ENCODE data around the gene VSIR. TPM values are rescaled to one million over a fixed set of nuclear protein-coding genes. Genes with fewer than 3 reads are reported as not detected.

Gene VSIR
- total RNA-seq, 1 donor from 2014 or later, result 2.9 TPM

DNA sequence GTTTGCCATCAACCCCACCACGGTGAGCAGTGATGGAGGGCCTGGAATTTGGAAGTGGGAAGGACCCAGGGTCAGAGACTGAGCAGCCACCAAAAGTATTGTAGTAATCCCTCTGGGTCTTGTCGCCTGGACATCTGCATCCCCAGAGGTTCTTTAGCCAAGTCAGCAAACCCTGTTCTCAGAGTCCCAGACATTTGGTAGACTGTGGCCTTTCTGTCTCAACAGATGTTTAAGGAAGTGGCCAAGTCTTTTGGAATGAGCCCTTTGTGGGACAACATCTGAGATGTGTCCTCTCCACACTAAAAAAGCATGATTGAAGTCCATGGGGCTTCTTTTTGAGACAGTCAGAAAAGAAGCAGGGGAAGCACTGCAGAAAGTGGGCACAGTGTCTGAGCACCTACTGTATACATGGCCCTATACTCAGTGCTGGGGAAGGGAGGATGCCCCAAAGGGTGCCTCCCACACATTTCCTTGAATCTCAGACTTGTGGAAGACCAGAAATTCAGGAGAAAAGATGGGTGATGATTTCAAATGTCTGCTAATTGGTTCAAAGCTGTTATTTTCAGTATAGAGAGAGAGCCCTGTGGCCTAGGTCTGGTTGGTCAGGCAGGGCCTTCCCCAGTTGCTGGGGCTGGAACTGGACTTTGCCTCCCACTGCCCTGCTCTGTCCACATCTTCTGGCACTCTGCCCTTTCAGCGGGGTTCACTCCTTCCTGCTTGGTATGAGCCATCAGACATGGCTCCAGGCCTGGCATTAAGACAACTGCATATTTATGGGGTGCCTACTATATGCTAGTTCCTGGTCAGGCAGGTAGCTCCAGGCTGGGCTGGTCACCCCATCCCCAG lies 26.5 kb upstream of the VSIR start:
- Histone ChIP-seq H4K20me1 (ENCODE audit: insufficient read depth, low read length) (no peaks in the 10 kb centered on the region), H3K27ac (ENCODE audit: low read depth, low read length) (no peak overlapping the region), H3K79me2 (ENCODE audit: insufficient read depth, low read length) (no peaks in the 10 kb centered on the region), H2AFZ (ENCODE audit: low read depth, low read length) (no peak overlapping the region), H3K4me1 (ENCODE audit: insufficient read depth, low read length) (no peaks in the 10 kb centered on the region), H3K27me3 (ENCODE audit: insufficient read depth, low read length) (peaks cover 8% of the 10 kb centered on the region), H3K4me3 (ENCODE audit: insufficient read depth, low read depth, low read length) (no peak overlapping the region), H3K9ac (ENCODE audit: low read length) (no peak overlapping the region), H3K4me2 (ENCODE audit: low read length) (no peak overlapping the region), H3K9me3 (ENCODE audit: insufficient read depth, low read depth, low read length) (no peaks in the 10 kb centered on the region), H3K36me3 (ENCODE audit: insufficient read depth, low read length) (no peaks in the 10 kb centered on the region)
- DNase-seq (ENCODE audit: low read depth) (no peak), FAIRE-seq (no peak)
- peaks cover 41% of the 10 kb centered on the region for H3K27me3 Mint-ChIP-seq (ENCODE audit: low read depth, unreplicated experiment)
- no peaks in the 10 kb centered on the region for H3K36me3 Mint-ChIP-seq (ENCODE audit: low read depth, unreplicated experiment)
- no peaks in the 10 kb centered on the region for H3K9me3 Mint-ChIP-seq (ENCODE audit: unreplicated experiment)
- H3K4me1 Mint-ChIP-seq (ENCODE audit: low read depth, unreplicated experiment), result no peaks in the 10 kb centered on the region
- no peak for TF ChIP-seq EZH2 (IDR thresholded peaks at IDR 0.05; ENCODE audit: insufficient read depth, low read length)
- no peak for TF ChIP-seq CTCF (IDR thresholded peaks at IDR 0.05; ENCODE audit: insufficient read depth, low read depth, low read length)
- H3K27ac Mint-ChIP-seq (ENCODE audit: unreplicated experiment), result no peak overlapping the region
- H3K4me3 Mint-ChIP-seq (ENCODE audit: unreplicated experiment), result no peak overlapping the region

DNA sequence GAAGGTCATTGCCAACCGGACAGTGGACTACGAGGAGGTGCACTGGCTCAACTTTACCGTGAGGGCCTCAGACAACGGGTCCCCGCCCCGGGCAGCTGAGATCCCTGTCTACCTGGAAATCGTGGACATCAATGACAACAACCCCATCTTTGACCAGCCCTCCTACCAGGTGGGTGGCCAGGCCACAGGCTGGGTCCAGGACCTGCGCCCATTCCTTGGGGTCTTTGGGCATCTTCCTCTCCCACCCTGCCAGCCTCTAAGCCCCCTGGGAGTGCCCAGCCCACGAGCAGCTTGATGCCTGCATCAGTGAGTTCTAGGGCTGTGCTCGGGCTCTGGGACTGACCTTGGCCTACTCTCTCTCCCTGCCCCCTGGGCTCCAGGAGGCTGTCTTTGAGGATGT lies 25.8 kb upstream of the VSIR start:
- H3K36me3 Mint-ChIP-seq (ENCODE audit: low read depth, unreplicated experiment), result no peaks in the 10 kb centered on the region
- no peak overlapping the region for H3K4me3 Mint-ChIP-seq (ENCODE audit: unreplicated experiment)
- Histone ChIP-seq H3K4me1 (ENCODE audit: insufficient read depth, low read length) (no peaks in the 10 kb centered on the region), H3K27me3 (ENCODE audit: insufficient read depth, low read length) (peaks cover 1% of the 10 kb centered on the region), H3K9ac (ENCODE audit: low read length) (no peak overlapping the region), H3K79me2 (ENCODE audit: insufficient read depth, low read length) (no peaks in the 10 kb centered on the region), H3K9me3 (ENCODE audit: insufficient read depth, low read depth, low read length) (no peaks in the 10 kb centered on the region), H3K4me2 (ENCODE audit: low read length) (no peak overlapping the region), H4K20me1 (ENCODE audit: insufficient read depth, low read length) (no peaks in the 10 kb centered on the region), H3K36me3 (ENCODE audit: insufficient read depth, low read length) (no peaks in the 10 kb centered on the region), H2AFZ (ENCODE audit: low read depth, low read length) (no peak overlapping the region), H3K4me3 (ENCODE audit: insufficient read depth, low read depth, low read length) (no peak overlapping the region), H3K27ac (ENCODE audit: low read depth, low read length) (no peak overlapping the region)
- TF ChIP-seq EZH2 (IDR thresholded peaks at IDR 0.05; ENCODE audit: insufficient read depth, low read length) (no peak), CTCF (IDR thresholded peaks at IDR 0.05; ENCODE audit: insufficient read depth, low read depth, low read length) (no peak)
- peaks cover 41% of the 10 kb centered on the region for H3K27me3 Mint-ChIP-seq (ENCODE audit: low read depth, unreplicated experiment)
- no peaks in the 10 kb centered on the region for H3K4me1 Mint-ChIP-seq (ENCODE audit: low read depth, unreplicated experiment)
- FAIRE-seq (no peak), DNase-seq (ENCODE audit: low read depth) (no peak)
- H3K27ac Mint-ChIP-seq (ENCODE audit: unreplicated experiment), result no peak overlapping the region
- no peaks in the 10 kb centered on the region for H3K9me3 Mint-ChIP-seq (ENCODE audit: unreplicated experiment)

DNA sequence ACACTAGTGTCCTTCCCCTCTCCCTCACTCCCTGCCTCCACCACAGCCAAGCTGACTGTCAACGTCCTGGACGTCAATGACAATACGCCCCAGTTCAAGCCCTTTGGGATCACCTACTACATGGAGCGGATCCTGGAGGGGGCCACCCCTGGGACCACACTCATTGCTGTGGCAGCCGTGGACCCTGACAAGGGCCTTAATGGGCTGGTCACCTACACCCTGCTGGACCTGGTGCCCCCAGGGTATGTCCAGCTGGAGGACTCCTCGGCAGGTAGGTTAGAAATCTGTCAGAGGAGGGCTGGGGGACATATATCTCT lies 24.9 kb upstream of the VSIR start:
- H3K9me3 Mint-ChIP-seq (ENCODE audit: unreplicated experiment), result no peaks in the 10 kb centered on the region
- no peaks in the 10 kb centered on the region for H3K36me3 ChIP-seq (ENCODE audit: insufficient read depth, low read length)

More for the DNA sequence above, 24.9 kb upstream of the VSIR start:
- Histone ChIP-seq H3K4me1 (ENCODE audit: insufficient read depth, low read length) (no peaks in the 10 kb centered on the region), H3K79me2 (ENCODE audit: insufficient read depth, low read length) (no peaks in the 10 kb centered on the region), H3K4me3 (ENCODE audit: insufficient read depth, low read depth, low read length) (no peak overlapping the region), H3K9ac (ENCODE audit: low read length) (no peak overlapping the region), H2AFZ (ENCODE audit: low read depth, low read length) (no peak overlapping the region), H3K27me3 (ENCODE audit: insufficient read depth, low read length) (peaks cover 2% of the 10 kb centered on the region), H3K9me3 (ENCODE audit: insufficient read depth, low read depth, low read length) (no peaks in the 10 kb centered on the region), H3K27ac (ENCODE audit: low read depth, low read length) (no peak overlapping the region), H3K4me2 (ENCODE audit: low read length) (no peak overlapping the region), H4K20me1 (ENCODE audit: insufficient read depth, low read length) (no peaks in the 10 kb centered on the region)
- no peak overlapping the region for H3K27ac Mint-ChIP-seq (ENCODE audit: unreplicated experiment)
- H3K27me3 Mint-ChIP-seq (ENCODE audit: low read depth, unreplicated experiment), result peaks cover 47% of the 10 kb centered on the region
- H3K4me1 Mint-ChIP-seq (ENCODE audit: low read depth, unreplicated experiment), result no peaks in the 10 kb centered on the region
- H3K36me3 Mint-ChIP-seq (ENCODE audit: low read depth, unreplicated experiment), result no peaks in the 10 kb centered on the region
- no peak for FAIRE-seq
- no peak overlapping the region for H3K4me3 Mint-ChIP-seq (ENCODE audit: unreplicated experiment)
- DNase-seq (ENCODE audit: low read depth), result no peak
- TF ChIP-seq EZH2 (IDR thresholded peaks at IDR 0.05; ENCODE audit: insufficient read depth, low read length) (no peak), CTCF (IDR thresholded peaks at IDR 0.05; ENCODE audit: insufficient read depth, low read depth, low read length) (no peak)

Data from astrocyte (in vitro differentiated cells and primary cell).